A549 (cell line): ENCODE data around the gene GMNC.

Source experiments
- CTCF ChIP-seq: fragments of >200 bp; sonication (Bioruptor Twin); formaldehyde crosslinking; IDR thresholded peaks from 3 replicates; pipeline ENCODE4 v1.5.1; 2016
- JUN ChIP-seq, 2 experiments: fragments of >200 bp; sonication (Bioruptor Twin); formaldehyde crosslinking; IDR thresholded peaks; 2 replicates in 1 of 2; 3 replicates in 1 of 2; pipeline ENCODE4 v1.6.1; 2016 to 2017
- POLR2A ChIP-seq: IDR thresholded peaks from 2 replicates; pipeline ENCODE4 v1.6.1; 2012; ENCODE audit warnings: mild to moderate bottlenecking, low read length

DNA sequence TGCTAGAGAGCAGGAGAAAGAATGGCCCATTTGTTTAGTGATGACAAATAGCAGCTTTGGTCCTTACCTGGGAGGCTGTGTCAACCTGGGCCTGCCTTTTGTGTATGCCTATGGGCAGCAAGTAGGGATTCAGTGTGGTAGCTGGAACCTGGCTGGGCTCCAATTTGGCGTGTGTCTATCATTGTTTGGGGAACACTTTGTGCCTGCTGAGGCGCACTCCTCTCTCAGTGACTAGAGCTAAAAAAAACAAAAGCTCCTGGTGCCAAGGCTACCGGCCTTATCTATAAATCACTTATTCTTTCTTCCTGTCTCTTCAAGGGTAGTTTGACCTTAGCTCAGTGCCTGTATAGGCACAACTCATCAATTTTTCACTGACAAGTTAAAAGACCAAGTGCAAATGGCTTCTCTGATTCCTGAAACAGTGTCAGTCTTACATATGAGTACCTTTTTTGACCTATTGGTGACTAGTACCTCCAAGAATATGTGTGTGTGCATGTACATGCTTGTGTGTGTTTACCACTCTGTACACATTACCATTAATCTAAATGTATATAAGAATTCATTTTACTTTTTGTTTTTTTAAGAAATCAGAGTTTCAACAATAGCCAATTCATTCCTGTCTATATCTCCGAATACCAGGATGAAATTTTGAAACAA, 54.6 kb downstream of the GMNC start:
- TF ChIP-seq POLR2A (no peak), JUN (IDR thresholded peaks at IDR 0.05) (no peak), CTCF (no peak)
